ENCODE data around the gene TYR.
"Not testable (repeated sequence)": the region's sequence is repeated elsewhere in the genome, so short reads cannot be mapped to it uniquely, and the experiment has no call there.

TYR gene

DNA sequence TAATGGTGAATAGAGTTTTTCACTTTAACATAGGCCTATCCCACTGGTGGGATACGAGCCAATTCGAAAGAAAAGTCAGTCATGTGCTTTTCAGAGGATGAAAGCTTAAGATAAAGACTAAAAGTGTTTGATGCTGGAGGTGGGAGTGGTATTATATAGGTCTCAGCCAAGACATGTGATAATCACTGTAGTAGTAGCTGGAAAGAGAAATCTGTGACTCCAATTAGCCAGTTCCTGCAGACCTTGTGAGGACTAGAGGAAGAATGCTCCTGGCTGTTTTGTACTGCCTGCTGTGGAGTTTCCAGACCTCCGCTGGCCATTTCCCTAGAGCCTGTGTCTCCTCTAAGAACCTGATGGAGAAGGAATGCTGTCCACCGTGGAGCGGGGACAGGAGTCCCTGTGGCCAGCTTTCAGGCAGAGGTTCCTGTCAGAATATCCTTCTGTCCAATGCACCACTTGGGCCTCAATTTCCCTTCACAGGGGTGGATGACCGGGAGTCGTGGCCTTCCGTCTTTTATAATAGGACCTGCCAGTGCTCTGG, at the start of gene TYR:
Gene TYR, plus strand, starts transcription at position 185 of the 541 bp plus-strand sequence. Its CDS starts 79 bp downstream, at position 264.
- no peak for DNase-seq (ENCODE audit: low spot score)

DNA sequence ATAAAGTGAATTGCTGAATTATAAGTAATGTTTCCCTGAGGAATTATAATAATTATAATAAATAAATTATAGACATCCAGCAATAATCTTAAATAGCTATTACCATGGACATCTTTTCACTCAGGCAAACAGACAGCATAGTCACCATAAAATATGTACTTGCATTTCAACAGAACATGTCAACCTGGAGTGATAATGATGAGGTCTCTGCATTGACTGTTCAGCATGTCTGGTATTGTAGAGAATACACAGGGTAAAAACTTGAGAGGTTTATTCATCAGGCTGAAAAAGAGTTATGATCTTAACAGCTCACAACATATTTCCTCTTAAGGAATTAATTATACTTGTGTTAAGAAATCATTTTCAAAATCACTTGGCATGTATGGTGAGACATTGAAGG, 41.1 kb upstream of the TYR start:
- no peak for DNase-seq (ENCODE audit: low spot score)

DNA sequence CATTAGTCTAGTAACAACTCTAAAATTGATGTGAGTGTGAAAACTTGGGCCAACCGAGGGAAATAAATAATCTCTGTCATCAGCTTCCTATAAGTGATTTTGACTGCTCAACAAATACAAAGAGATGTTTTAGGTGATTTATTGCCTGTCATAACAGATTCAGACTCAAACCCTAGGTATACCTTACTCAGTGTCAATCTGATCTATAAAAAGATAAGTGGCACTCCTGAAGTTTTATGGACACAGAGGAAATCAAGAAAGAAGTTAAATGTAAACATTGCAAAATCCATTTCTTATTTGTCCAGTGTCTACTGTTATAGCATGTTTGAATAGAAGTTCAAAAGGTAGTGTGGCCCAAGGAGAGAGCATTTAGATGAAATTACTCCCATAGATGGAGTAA, 30.4 kb upstream of the TYR start:
- DNase-seq (ENCODE audit: low spot score), result no peak

DNA sequence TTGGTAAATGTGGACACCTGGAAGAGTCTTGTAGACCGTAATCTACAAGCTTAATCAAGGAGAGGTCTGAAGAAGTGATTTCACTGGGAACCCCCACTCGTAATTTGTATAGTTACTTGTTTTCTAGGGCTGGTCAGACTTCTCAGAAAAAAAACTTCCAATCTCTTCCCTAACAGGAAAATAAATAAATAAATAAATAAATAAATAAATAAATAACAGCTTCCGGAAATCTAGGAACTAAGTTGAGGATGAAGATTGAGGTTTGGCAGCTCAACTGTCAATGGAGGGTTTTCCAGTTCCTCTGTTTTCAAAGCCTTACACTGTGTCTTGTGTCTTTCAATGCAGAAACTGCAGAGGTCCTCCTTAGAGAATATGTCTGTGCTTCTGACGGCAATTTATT, 17.7 kb upstream of the TYR start:
- DNase-seq (ENCODE audit: low spot score), result no peak

DNA sequence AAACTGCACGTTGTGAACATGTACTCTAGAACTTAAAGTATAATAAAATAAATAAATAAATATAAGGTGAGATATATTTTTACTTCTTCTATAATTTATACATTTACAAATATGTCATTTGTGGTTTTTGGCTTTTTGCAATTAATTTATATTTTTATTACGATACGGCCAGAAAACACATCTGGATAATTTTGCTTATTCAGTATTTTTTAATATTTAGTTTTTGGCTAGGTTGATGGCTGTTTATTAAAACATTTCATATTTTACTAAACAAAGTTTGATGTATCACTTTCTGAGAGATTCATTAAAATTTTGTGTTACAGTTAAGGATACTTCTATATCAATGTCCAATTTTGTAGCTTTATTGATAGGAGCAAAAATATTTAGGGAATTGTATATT, 15.7 kb upstream of the TYR start:
- no peak for DNase-seq (ENCODE audit: low spot score)

DNA sequence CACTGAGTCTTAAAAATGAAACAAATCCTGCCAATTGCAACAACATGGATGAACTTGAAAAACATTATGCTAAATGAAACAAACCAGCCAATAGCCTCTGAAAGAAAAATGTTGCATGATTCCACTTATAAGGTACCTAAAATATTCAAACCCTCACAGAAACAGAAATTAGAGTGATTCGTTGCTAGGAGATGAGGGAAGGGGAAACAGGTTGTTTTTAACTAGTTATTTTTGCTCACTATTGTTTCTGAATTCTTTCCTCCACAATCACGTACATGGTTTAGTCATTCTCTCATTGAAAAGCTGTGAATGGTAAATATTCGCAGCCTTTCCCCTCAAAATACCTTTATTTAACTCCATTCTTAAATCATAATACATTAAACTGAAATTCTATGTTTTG, 14.0 kb upstream of the TYR start:
- DNase-seq (ENCODE audit: low spot score), result no peak

DNA sequence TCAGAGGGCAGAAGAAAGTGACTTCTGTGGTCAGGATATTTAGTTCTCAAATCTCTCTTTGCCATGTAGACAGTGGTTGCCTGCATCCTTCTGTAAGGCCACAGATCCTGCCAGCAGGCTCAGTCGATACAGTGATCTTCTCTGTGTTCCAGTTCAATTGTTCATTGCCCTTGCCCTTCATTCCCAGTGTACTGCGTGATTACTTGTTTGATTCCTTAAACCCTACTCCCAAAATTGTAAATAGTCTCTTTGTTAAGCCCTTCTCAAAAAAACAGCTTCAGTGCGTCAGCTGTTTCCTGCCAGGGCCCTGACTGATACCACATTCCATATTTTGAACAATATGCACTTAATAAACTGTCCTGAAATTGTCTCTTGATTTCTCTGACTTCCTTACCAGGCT, 9.3 kb upstream of the TYR start:
- DNase-seq (ENCODE audit: low spot score), result no peak

DNA sequence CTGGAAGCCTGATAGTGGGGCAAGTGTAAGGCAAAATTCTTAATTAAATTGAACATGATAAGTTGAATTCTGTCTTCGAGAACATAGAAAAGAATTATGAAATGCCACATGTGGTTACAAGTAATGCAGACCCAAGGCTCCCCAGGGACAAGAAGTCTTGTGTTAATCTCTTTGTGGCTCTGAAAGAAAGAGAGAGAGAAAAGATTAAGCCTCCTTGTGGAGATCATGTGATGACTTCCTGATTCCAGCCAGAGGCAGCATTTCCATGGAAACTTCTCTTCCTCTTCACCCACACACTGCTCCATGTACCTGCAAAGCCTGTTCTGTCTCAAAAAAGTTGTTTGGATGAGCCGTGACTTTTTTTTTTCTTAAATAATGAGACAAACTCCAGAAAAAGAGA, 1.9 kb upstream of the TYR start:
- DNase-seq (ENCODE audit: low spot score), result no peak

DNA sequence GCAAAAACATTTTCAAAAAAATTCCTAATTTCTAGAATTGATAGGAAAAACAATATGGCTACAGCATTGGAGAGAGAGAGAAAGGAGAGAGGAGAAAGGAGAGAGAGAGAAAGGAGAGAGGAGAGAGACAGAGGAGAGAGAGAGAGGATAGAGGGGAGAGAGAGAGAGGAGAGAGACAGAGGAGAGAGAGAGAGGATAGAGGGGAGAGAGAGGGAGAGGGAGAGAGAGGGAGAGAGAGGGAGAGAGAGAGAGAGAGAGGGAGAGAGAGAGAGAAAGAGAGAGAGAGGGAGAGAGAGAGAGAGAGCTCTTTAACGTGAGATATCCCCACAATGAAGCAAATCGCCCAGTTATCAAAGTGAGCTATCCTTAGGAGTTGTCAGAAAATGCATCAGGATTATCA, 737 bp upstream of the TYR start:
- no peak for DNase-seq (ENCODE audit: low spot score)

DNA sequence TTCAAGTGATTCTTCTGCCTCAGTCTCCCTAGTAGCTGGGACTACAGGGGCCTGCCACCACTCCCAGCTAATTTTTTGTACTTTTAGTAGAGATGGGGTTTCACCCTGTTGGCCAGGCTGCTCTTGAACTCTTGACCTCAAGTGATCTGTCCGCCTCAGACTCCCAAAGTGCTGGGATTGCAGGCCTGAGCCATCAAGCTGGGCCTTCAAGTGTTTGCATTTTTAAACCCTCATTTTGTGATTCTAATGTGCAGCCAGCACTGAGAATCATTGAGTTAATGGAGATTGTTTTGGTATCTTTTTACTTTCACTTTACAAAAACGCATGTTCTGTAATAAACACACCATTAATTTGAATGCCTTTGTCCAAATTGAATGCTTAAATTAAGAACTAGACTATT, 3.4 kb downstream of the TYR start:
- DNase-seq (ENCODE audit: low spot score), result no peak

DNA sequence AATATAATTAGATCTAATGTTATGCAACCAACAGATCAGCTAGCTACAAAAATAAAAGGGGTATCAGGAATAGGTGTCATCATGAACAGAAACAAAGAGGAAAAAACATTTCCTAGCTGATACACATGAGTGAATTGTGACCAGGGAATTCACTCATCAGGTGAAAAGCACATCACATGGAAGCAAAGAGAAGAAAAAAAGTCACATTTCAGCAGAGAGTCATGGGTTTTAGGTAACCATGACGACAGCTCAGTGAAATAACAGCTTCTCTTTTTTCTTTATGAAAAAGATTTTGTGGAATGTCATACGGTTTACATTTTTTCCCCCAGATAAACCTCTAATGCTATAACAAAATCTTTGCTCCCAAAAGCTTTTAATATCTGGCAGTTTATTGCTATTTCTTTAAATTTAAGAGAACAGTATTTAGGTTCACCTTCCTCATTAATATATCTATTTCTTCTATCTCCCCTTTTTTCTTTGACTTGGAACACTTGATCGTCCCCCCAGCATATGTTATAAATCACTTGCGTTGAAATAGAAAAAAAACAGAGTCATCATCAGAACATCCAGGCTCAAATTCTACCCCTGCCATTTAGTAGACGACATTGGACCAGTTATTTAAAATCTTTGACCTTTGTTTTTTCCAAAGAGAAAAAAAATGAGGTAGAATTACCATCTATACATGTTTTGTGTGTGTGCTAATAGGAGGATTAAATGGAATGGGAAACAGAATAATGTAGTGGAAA, 5.3 kb downstream of the TYR start:
- DNase-seq (ENCODE audit: low spot score), result no peak

DNA sequence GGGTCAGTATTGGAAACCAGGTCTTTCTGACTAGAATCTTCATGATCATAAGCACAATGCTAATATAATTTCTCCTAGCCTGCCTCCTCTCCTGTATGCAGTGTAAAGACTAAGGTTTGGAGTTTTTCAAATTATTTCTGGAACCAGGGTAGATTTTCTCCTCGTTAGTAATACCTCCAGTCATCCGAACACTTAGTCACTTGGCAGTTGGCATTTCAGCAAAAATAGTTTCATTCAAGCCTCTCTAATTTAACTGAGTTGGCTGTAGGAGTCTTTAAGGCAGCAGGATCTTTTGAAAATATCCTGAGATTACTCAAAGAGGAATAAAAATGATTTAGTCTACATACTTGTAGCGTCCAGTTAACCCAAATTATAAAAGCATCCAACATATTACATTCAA, 6.3 kb downstream of the TYR start:
- DNase-seq (ENCODE audit: low spot score), result no peak

DNA sequence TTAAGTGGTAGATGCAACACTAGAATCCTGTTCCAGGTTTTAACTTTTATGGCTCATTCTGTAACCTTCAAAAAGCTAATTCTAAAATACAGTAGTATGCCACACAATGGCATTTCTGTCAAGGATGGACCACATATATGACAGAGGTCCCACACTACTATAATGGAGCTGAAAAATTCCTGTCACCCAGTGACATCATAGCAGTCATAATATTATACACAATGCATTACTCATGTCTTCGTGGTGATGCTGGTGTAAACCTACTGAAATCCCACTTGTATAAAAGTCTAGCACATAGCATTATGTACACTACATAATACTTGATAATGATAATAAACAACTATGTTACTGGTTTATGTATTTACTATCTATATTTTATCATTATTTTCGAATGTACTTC, 12.1 kb downstream of the TYR start:
- DNase-seq (ENCODE audit: low spot score), result no peak

DNA sequence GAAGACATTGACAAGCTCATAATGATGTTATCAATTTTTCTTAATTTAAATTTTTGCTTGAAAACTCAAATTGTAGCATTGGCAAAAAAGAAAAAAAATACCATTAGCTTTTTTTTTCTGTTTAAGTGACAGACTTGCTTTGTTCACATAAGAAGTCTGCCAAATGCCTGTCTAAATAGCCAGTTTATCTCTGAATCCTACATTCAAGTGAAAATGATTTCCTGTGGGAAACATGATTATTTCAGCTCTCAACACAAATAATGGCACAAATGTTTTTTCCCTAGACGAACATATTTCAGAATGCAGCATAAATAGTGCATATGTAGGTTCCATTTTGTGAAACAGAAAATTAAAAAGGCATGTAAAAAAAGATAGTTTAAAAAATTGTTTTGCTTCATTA, 23.5 kb downstream of the TYR start:
- no peak for DNase-seq (ENCODE audit: low spot score)

DNA sequence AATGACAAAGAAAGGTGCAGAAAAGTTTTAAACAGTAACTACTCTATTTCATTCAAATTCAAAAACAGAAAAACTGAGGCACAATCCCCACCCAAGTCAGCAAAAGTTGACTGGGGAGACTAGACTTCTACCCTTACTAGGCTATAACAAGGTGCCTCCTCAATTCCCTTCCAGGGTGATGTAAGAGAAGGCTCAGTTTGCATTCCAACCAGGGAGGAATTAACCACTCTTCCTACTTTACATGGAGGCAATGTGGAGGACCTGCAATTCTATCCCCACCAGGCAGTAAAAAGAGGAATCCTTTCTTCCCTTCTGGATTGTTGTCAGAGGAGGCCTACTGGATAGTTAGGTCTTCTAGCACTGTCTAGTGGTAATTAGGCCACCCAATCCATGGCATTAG, 26.1 kb downstream of the TYR start:
- DNase-seq (ENCODE audit: low spot score), result no peak

DNA sequence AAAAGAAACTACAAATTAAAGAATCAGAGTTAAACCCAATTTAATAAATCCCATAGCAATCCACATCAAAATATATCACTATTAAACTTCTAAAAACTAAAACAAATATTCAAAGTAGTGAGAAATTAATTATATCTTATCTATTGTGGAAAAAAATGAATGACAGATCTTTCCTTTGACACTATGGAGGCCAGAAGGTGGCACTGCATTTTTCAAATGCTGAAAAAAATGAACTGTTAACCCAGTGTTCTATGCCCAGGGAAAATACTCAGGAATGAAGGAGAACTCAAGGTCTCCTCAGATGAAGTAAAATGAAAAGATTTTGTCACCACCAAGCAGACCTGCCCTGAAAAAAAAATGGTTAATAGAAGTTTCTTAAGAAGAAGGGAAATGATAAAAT, 27.7 kb downstream of the TYR start:
- no peak for DNase-seq (ENCODE audit: low spot score)

DNA sequence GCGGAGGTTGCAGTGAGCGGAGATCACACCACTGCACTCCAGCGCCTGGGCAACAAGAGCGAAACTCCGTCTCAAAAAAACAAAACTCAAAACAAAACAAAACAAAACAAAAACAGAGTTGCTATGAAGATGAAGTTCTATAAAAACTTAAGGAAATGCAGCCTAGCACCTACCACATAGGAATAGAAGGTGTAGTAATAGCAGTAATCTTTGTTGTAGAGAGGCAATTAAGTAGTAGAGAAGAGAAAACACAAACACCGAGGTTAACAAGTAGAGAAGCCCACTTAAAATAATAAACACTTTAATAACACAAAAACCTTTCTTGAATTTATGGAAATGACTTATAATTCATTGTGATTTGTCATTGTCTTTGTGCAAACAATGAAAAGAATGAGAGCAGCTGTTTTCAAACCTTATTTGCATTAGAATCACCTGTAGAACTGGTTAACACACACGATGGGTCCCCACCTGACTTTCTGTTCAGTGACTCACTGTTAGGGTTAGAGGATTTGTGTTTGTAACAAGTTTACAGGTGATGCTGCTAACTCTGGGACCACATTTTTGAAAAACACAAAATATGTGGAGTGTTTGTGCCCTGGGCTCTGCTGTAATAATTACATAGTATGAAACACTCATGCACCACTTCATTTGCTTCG, 43.1 kb downstream of the TYR start:
- DNase-seq (ENCODE audit: low spot score), result no peak

DNA sequence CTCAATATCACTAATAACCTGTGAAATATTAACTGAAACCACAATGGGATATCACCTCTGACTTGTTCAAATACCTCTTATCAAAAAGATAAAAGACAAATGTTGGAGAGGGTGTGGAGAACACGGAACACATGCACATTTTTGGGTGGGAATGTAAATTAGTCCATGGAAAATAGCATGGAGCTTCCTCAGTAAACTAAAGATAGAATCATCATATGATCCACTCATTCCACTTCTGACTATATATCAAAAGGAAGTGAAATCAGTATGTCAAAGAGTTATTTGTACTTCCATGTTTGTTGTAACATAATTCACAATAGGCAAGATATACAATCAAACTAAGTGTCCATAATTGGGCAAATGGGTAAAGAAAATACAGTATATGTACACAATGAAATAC, 57.4 kb downstream of the TYR start:
- no peak for DNase-seq (ENCODE audit: low spot score)

DNA sequence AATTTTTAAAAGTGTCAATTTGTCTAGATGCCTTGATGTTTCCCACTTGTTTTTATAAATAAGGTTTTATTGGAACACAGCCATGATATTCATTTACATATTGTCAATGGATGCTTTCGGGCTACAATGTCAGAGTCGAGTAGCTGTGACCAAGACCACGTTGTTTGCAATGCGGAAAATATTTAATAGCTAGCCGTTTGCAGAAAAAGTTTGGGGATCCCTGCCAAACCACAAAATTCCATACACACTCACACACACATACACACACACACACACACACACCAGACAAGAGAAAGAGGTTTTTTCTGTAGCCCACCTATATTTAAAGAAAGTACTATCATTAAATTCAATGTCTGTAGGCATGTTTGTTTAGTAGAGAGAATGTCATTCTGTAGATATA, 58.3 kb downstream of the TYR start:
- no peak for DNase-seq (ENCODE audit: low spot score)

DNA sequence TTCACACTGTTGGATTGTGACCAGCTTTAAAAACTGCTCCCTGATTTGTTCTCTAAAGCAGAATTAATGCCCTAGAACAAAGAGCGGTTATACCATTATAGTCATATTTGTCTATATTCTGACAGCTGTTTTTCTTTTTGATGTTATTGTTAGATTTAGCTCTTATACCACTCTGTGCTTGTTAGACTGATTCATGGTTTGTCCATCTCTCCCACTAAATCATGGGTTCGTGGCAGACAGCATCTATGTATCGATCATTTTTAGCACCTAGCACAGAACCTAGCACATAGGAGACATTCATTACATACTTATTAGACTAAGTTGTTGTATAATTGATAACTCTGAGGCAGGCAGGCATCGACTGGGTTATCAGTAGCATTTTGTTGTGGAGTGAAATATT, 69.3 kb downstream of the TYR start:
- not testable (repeated sequence) for DNase-seq (ENCODE audit: low spot score)

DNA sequence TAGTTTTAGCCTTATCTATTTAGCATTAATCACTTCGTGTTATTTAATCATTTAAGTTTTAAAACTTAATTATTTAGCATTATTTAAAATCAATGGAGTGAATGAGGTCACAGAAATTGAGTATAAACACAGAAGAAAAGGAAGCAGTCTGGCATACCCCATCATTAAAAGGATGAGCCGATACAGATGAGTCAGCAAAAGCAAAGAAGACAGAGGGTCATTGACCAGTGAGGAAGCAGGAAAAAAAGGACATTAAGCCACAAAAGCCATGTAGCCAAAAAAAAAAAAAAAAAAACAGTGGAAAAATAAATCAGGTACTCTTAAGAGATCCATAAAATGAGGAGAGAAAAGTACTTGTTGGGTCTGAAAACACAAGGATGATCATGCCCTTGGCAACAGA, 71.5 kb downstream of the TYR start:
- DNase-seq (ENCODE audit: low spot score), result no peak

DNA sequence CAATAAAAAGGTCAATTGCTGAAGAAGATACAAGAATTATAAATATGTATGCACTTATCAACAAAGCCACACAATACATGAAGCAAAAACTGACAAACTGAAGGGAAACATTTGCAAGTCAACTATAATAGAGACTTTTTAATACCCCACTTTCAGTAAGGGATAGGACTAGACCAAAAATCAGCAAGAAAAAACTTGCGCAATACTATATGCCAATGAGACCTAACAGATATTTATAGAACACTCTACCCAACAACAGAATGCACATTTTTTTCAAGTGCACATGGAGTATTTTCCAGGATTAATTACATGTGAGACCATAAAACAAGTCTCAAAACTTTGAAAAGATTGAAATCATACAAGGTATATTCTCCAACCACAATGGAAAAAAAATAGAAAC, 83.8 kb downstream of the TYR start:
- not testable (repeated sequence) for DNase-seq (ENCODE audit: low spot score)

DNA sequence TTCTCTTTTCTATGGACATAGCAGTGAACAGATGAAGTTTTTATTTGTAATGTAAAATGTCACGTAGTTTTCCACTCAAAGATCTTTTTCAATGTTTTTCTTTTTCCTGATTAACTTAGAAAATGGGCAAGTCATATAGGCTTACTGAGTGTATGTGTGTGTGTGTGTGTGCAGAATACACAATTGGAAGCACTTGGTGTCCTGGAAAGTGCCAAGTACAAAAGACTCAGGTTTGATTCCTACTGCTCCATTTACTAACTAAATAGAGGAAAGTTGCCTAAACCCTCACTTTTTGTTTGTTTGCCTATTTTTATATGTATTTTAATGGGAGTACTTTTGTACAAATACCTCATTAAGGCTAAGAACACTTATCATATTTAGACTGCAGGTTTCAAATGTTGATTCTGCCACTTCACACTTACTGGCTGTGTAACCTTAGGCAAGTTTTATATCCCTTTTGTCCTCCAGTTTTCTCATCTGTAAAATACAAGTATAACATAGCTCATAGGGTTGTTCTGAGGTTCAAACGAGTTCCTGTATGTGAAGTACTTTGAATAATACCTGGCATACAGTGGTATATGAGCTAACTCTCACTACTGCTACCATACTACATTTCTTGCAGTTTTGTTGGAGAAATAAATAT, 90.1 kb downstream of the TYR start:
- no peak for DNase-seq (ENCODE audit: low spot score)
